GM19463 (cell line): Measurements from ENCODE around the gene ATP4B.

ENCODE experiments used
- ATAC-seq: cut with Tn5 transposase; IDR thresholded peaks from one replicate; pipeline ENCODE4 v1.9.1; 2021; ENCODE audit warnings: mild to moderate bottlenecking, moderate library complexity; ENCODE audit not compliant: unreplicated experiment

The ATP4B gene

GRCh38 chr13:113643593-113643992 lies 14.4 kb downstream of the ATP4B start:
- no peak for ATAC-seq

GRCh38 chr13:113642563-113642962 lies 15.4 kb downstream of the ATP4B start:
- no peak for ATAC-seq

GRCh38 chr13:113641426-113641825 lies 16.6 kb downstream of the ATP4B start:
- no peak for ATAC-seq

GRCh38 chr13:113639616-113640262 lies 18.3 kb downstream of the ATP4B start:
- ATAC-seq: no peak

GRCh38 chr13:113638806-113639205 lies 19.2 kb downstream of the ATP4B start:
- no peak for ATAC-seq

- ATAC-seq: no peak
Observed at GRCh38 chr13:113638173-113638746, 19.7 kb downstream of the ATP4B start.

GRCh38 chr13:113637262-113638160 lies 20.5 kb downstream of the ATP4B start:
- no peak for ATAC-seq

- no peak for ATAC-seq
Observed at GRCh38 chr13:113636266-113636963, 21.6 kb downstream of the ATP4B start.

GRCh38 chr13:113635709-113636108 lies 22.3 kb downstream of the ATP4B start:
- no peak for ATAC-seq

GRCh38 chr13:113635048-113635420 lies 23.0 kb downstream of the ATP4B start:
- ATAC-seq: no peak

GRCh38 chr13:113634279-113635047 lies 23.5 kb downstream of the ATP4B start:
- no peak for ATAC-seq

GRCh38 chr13:113633485-113633873 lies 24.5 kb downstream of the ATP4B start:
- ATAC-seq: no peak

- ATAC-seq: no peak
Observed at GRCh38 chr13:113632706-113633484, 25.1 kb downstream of the ATP4B start.

- ATAC-seq: no peak
Observed at GRCh38 chr13:113631341-113632095, 26.5 kb downstream of the ATP4B start.

- ATAC-seq: no peak
Observed at GRCh38 chr13:113630804-113631203, 27.2 kb downstream of the ATP4B start.

- ATAC-seq: no peak
Observed at GRCh38 chr13:113630296-113630695, 27.7 kb downstream of the ATP4B start.

GRCh38 chr13:113629866-113630265 lies 28.1 kb downstream of the ATP4B start:
- no peak for ATAC-seq

- no peak for ATAC-seq
Observed at GRCh38 chr13:113628291-113629270, 29.4 kb downstream of the ATP4B start.
